HG02588 (cell line): ENCODE data around the gene KLHDC4.
A peak's percentile ranks its signal among the peaks of the same experiment; 100 is the strongest.
"Not testable (repeated sequence)": the region's sequence is repeated elsewhere in the genome, so short reads cannot be mapped to it uniquely, and the experiment has no call there.

Source experiments
- ATAC-seq: cut with Tn5 transposase; IDR thresholded peaks from one replicate; pipeline ENCODE4 v1.9.1; 2021; ENCODE audit warnings: mild to moderate bottlenecking, moderate library complexity; ENCODE audit not compliant: unreplicated experiment

The KLHDC4 gene

GRCh38 chr16:87765776-87766484 is at the start of gene KLHDC4:
Gene KLHDC4 (minus strand): TSS chr16:87765986. CDS start chr16:87765890, 96 bp downstream.
- ATAC-seq = peak; percentile 71

GRCh38 chr16:87815567-87815966 is 49.8 kb upstream of the KLHDC4 start:
- no peak for ATAC-seq

- no peak for ATAC-seq
Measured at GRCh38 chr16:87812200-87812656, 46.4 kb upstream of the KLHDC4 start.

GRCh38 chr16:87811454-87811853 is 45.7 kb upstream of the KLHDC4 start:
- ATAC-seq = not testable (repeated sequence)

GRCh38 chr16:87809150-87809902 is 43.5 kb upstream of the KLHDC4 start:
- peak; percentile 52 for ATAC-seq

- ATAC-seq = no peak
Measured at GRCh38 chr16:87808108-87808507, 42.3 kb upstream of the KLHDC4 start.

GRCh38 chr16:87806641-87807546 is 41.1 kb upstream of the KLHDC4 start:
- ATAC-seq = no peak

GRCh38 chr16:87806261-87806640 is 40.5 kb upstream of the KLHDC4 start:
- no peak for ATAC-seq

- no peak for ATAC-seq
Measured at GRCh38 chr16:87803385-87803784, 37.6 kb upstream of the KLHDC4 start.

GRCh38 chr16:87802670-87803069 is 36.9 kb upstream of the KLHDC4 start:
- no peak for ATAC-seq

- ATAC-seq = no peak
Measured at GRCh38 chr16:87801679-87802259, 36.0 kb upstream of the KLHDC4 start.

GRCh38 chr16:87800497-87800896 is 34.7 kb upstream of the KLHDC4 start:
- ATAC-seq = no peak

GRCh38 chr16:87795336-87795735 is 29.6 kb upstream of the KLHDC4 start:
- no peak for ATAC-seq

- ATAC-seq = no peak
Measured at GRCh38 chr16:87794485-87795078, 28.8 kb upstream of the KLHDC4 start.

GRCh38 chr16:87792205-87792565 is 26.4 kb upstream of the KLHDC4 start:
- ATAC-seq = no peak

GRCh38 chr16:87791295-87792204 is 25.8 kb upstream of the KLHDC4 start:
- ATAC-seq = no peak

- ATAC-seq = no peak
Measured at GRCh38 chr16:87790292-87791100, 24.7 kb upstream of the KLHDC4 start.

- no peak for ATAC-seq
Measured at GRCh38 chr16:87789437-87790291, 23.9 kb upstream of the KLHDC4 start.
